Dendritic cell treated with granulocyte-macrophage colony-stimulating factor and Interleukin-4, amounts not matched to agents 40 ng/mL and 50 ng/mL, for 4 days (primary cell): Measurements from ENCODE around the gene CAPZA2.
"Not testable (repeated sequence)": the region's sequence is repeated elsewhere in the genome, so short reads cannot be mapped to it uniquely, and the experiment has no call there.

Experiments
- H3K27ac Mint-ChIP-seq: one replicate; pipeline ENCODE4 v1.8.0; 2022; ENCODE audit warnings: mild to moderate bottlenecking, mixed read lengths
- H3K27me3 Mint-ChIP-seq: one replicate; pipeline ENCODE4 v1.8.0; 2022; ENCODE audit warnings: mild to moderate bottlenecking, mixed read lengths
- H3K36me3 Mint-ChIP-seq: one replicate; pipeline ENCODE4 v1.8.0; 2022; ENCODE audit warnings: low read depth, mixed read lengths
- H3K4me1 Mint-ChIP-seq: one replicate; pipeline ENCODE4 v1.8.0; 2022; ENCODE audit warnings: low read depth, mixed read lengths
- H3K4me3 Mint-ChIP-seq: one replicate; pipeline ENCODE4 v1.8.0; 2022; ENCODE audit warnings: mild to moderate bottlenecking, moderate library complexity, mixed read lengths
- H3K9me3 Mint-ChIP-seq: one replicate; pipeline ENCODE4 v1.8.0; 2022; ENCODE audit warnings: mixed read lengths
- intact Hi-C: fragments of 100-400 bp; cut with micrococcal nuclease; formaldehyde crosslinking; loops from one replicate; pipeline ENCODE4 v1.15.0; 2022

The CAPZA2 gene

GRCh38 chr7:116862234-116862950, at the start of gene CAPZA2:
Gene CAPZA2, plus strand, starts transcription at chr7:116862587. Its CDS starts 25 bp downstream, at chr7:116862612.
- Mint-ChIP-seq H3K27me3 (peaks cover 3% of the 10 kb centered on the region), H3K27ac (peak within 1 kb of the TSS; percentile 98), H3K4me3 (peak within 1 kb of the TSS; percentile 100), H3K4me1 (peaks cover 51% of the 10 kb centered on the region), H3K36me3 (peaks cover 23% of the 10 kb centered on the region), H3K9me3 (no peaks in the 10 kb centered on the region)
- intact Hi-C loops, result no loop called here

- no peaks in the 10 kb centered on the region for H3K9me3 Mint-ChIP-seq
- peaks cover 10% of the 10 kb centered on the region for H3K4me1 Mint-ChIP-seq
These were observed 49.5 kb upstream of the CAPZA2 start for GRCh38 chr7:116812860-116813259.

GRCh38 chr7:116813371-116813770, 49.0 kb upstream of the CAPZA2 start:
- Mint-ChIP-seq H3K4me1 (peaks cover 10% of the 10 kb centered on the region), H3K27ac (peak overlapping the region; percentile 17)
- intact Hi-C loops, result loop anchor here (1.0 kb wide), 1 partner anchor 50 kb away; no protein-coding TSS in a partner anchor
- not testable (repeated sequence) for H3K36me3 Mint-ChIP-seq, H3K9me3 Mint-ChIP-seq, H3K27me3 Mint-ChIP-seq, H3K4me3 Mint-ChIP-seq

More at GRCh38 chr7:116812860-116813259, 49.5 kb upstream of the CAPZA2 start:
- no peaks in the 10 kb centered on the region for H3K27me3 Mint-ChIP-seq
- peak overlapping the region; percentile 17 for H3K27ac Mint-ChIP-seq
- no peak overlapping the region for H3K4me3 Mint-ChIP-seq
- H3K36me3 Mint-ChIP-seq, result no peaks in the 10 kb centered on the region
- intact Hi-C loops, result loop anchor here (1.0 kb wide), 1 partner anchor 50 kb away; no protein-coding TSS in a partner anchor

- intact Hi-C loops, result no loop called here
- Mint-ChIP-seq H3K36me3 (no peaks in the 10 kb centered on the region), H3K4me1 (peaks cover 18% of the 10 kb centered on the region), H3K9me3 (no peaks in the 10 kb centered on the region), H3K4me3 (no peak overlapping the region), H3K27me3 (no peaks in the 10 kb centered on the region), H3K27ac (no peak overlapping the region)
These were observed 47.3 kb upstream of the CAPZA2 start for GRCh38 chr7:116815041-116815440.

GRCh38 chr7:116820149-116820548, 42.2 kb upstream of the CAPZA2 start:
- no peak overlapping the region for H3K4me3 Mint-ChIP-seq
- intact Hi-C loops, result no loop called here
- peaks cover 8% of the 10 kb centered on the region for H3K4me1 Mint-ChIP-seq
- peaks cover 6% of the 10 kb centered on the region for H3K27me3 Mint-ChIP-seq
- H3K27ac Mint-ChIP-seq, result no peak overlapping the region
- H3K9me3 Mint-ChIP-seq, result peaks cover 15% of the 10 kb centered on the region
- H3K36me3 Mint-ChIP-seq, result no peaks in the 10 kb centered on the region

- peaks cover 21% of the 10 kb centered on the region for H3K9me3 Mint-ChIP-seq
- H3K27me3 Mint-ChIP-seq, H3K4me1 Mint-ChIP-seq, H3K36me3 Mint-ChIP-seq, H3K27ac Mint-ChIP-seq, intact Hi-C loops, H3K4me3 Mint-ChIP-seq: not testable (repeated sequence)
These were observed 40.7 kb upstream of the CAPZA2 start for GRCh38 chr7:116821647-116822046.

- Mint-ChIP-seq H3K27ac (no peak overlapping the region), H3K27me3 (peaks cover 6% of the 10 kb centered on the region), H3K9me3 (peaks cover 21% of the 10 kb centered on the region), H3K4me3 (no peak overlapping the region), H3K36me3 (no peaks in the 10 kb centered on the region), H3K4me1 (peaks cover 16% of the 10 kb centered on the region)
- intact Hi-C loops, result no loop called here
These were observed 37.9 kb upstream of the CAPZA2 start for GRCh38 chr7:116824449-116824848.

- Mint-ChIP-seq H3K36me3 (no peaks in the 10 kb centered on the region), H3K4me3 (no peak overlapping the region), H3K27me3 (peaks cover 8% of the 10 kb centered on the region), H3K4me1 (peaks cover 17% of the 10 kb centered on the region), H3K27ac (no peak overlapping the region), H3K9me3 (peaks cover 21% of the 10 kb centered on the region)
- intact Hi-C loops, result no loop called here
These were observed 34.1 kb upstream of the CAPZA2 start for GRCh38 chr7:116828281-116828680.

- Mint-ChIP-seq H3K9me3 (peaks cover 18% of the 10 kb centered on the region), H3K27ac (peak overlapping the region; percentile 51), H3K27me3 (peaks cover 8% of the 10 kb centered on the region), H3K4me1 (peaks cover 17% of the 10 kb centered on the region), H3K36me3 (no peaks in the 10 kb centered on the region), H3K4me3 (peak overlapping the region; percentile 23)
- intact Hi-C loops, result no loop called here
These were observed 33.3 kb upstream of the CAPZA2 start for GRCh38 chr7:116829041-116829440.

- Mint-ChIP-seq H3K36me3 (no peaks in the 10 kb centered on the region), H3K27ac (peak overlapping the region; percentile 51), H3K27me3 (peaks cover 3% of the 10 kb centered on the region), H3K4me3 (no peak overlapping the region), H3K9me3 (peaks cover 13% of the 10 kb centered on the region), H3K4me1 (peaks cover 17% of the 10 kb centered on the region)
- intact Hi-C loops, result no loop called here
These were observed 32.9 kb upstream of the CAPZA2 start for GRCh38 chr7:116829493-116829892.

GRCh38 chr7:116832692-116833091, 29.7 kb upstream of the CAPZA2 start:
- Mint-ChIP-seq H3K4me1 (peaks cover 17% of the 10 kb centered on the region), H3K4me3 (no peak overlapping the region), H3K36me3 (no peaks in the 10 kb centered on the region), H3K9me3 (no peaks in the 10 kb centered on the region), H3K27ac (no peak overlapping the region), H3K27me3 (peaks cover 3% of the 10 kb centered on the region)
- intact Hi-C loops, result no loop called here

GRCh38 chr7:116834815-116835504, 27.4 kb upstream of the CAPZA2 start:
- H3K27me3 Mint-ChIP-seq, result peaks cover 3% of the 10 kb centered on the region
- no peak overlapping the region for H3K27ac Mint-ChIP-seq
- no peaks in the 10 kb centered on the region for H3K9me3 Mint-ChIP-seq
- peaks cover under 1% of the 10 kb centered on the region for H3K4me1 Mint-ChIP-seq
- intact Hi-C loops, result no loop called here
- H3K4me3 Mint-ChIP-seq, result no peak overlapping the region
- H3K36me3 Mint-ChIP-seq, result no peaks in the 10 kb centered on the region

GRCh38 chr7:116836048-116836447, 26.3 kb upstream of the CAPZA2 start:
- Mint-ChIP-seq H3K27me3 (peaks cover 3% of the 10 kb centered on the region), H3K9me3 (no peaks in the 10 kb centered on the region), H3K4me1 (no peaks in the 10 kb centered on the region), H3K4me3 (no peak overlapping the region), H3K36me3 (no peaks in the 10 kb centered on the region), H3K27ac (no peak overlapping the region)
- intact Hi-C loops, result no loop called here

GRCh38 chr7:116836911-116837310, 25.5 kb upstream of the CAPZA2 start:
- Mint-ChIP-seq H3K4me3 (no peak overlapping the region), H3K36me3 (no peaks in the 10 kb centered on the region), H3K27me3 (peaks cover 3% of the 10 kb centered on the region), H3K9me3 (no peaks in the 10 kb centered on the region), H3K27ac (no peak overlapping the region), H3K4me1 (peaks cover 1% of the 10 kb centered on the region)
- intact Hi-C loops, result no loop called here
